Transverse colon (tissue), 4 donors: ENCODE measurements around the gene FBXL5.

Experiments used
- EP300 ChIP-seq: sonication (generic); formaldehyde crosslinking; IDR thresholded peaks from one replicate; pipeline ENCODE4 v1.6.1; 2017; ENCODE audit warnings: antibody characterized with exemption, low read depth
- POLR2A ChIP-seq: fragments of 450-650 bp; IDR thresholded peaks from one replicate; pipeline ENCODE4 v1.6.1; 2016; ENCODE audit warnings: antibody characterized with exemption, mild to moderate bottlenecking, moderate library complexity
- POLR2AphosphoS5 ChIP-seq, 3 donors: sonication (generic); formaldehyde crosslinking; IDR thresholded peaks; one replicate each; pipeline ENCODE4 v1.6.1; 2016; ENCODE audit warnings: antibody characterized with exemption in 3 of 3
- TF ChIP-seq, protein P1 (sequence below), 5 experiments: fragments of 200-600 bp in 3 of 5; fragments of 450-650 bp in 2 of 5; sonication (generic) in 3 of 5; IDR thresholded peaks; 1 replicate in 2 of 5; 2 replicates in 3 of 5; pipeline ENCODE4 v1.5.1; 2016 to 2017; ENCODE audit warnings: antibody characterized with exemption in 5 of 5, inconsistent platforms in 3 of 5, mild to moderate bottlenecking in 2 of 5, moderate library complexity in 1 of 5

DNA sequence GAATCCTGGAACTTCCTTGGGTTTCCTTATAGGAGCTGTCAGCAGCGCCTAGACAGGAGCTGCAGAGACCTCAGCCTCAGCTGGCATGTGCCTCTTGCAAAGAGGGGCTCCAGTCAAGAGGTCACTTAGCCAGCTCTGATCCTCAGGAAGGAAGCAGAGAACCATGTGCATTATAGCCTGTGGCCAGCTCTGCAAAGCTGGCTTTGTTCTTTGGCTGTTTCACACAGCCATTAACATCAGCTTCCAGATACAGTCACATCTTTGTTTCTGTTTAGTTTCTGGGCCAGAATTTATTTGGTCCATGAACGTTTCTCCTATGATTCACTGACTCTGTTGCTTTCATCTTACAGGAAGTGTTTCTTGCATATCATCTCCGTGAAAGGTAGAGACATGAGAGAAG, 93.0 kb downstream of the FBXL5 start:
- TF ChIP-seq, protein P1, sequence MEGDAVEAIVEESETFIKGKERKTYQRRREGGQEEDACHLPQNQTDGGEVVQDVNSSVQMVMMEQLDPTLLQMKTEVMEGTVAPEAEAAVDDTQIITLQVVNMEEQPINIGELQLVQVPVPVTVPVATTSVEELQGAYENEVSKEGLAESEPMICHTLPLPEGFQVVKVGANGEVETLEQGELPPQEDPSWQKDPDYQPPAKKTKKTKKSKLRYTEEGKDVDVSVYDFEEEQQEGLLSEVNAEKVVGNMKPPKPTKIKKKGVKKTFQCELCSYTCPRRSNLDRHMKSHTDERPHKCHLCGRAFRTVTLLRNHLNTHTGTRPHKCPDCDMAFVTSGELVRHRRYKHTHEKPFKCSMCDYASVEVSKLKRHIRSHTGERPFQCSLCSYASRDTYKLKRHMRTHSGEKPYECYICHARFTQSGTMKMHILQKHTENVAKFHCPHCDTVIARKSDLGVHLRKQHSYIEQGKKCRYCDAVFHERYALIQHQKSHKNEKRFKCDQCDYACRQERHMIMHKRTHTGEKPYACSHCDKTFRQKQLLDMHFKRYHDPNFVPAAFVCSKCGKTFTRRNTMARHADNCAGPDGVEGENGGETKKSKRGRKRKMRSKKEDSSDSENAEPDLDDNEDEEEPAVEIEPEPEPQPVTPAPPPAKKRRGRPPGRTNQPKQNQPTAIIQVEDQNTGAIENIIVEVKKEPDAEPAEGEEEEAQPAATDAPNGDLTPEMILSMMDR (IDR thresholded peaks at IDR 0.05), result no peak
- TF ChIP-seq POLR2A, result no peak
- TF ChIP-seq POLR2AphosphoS5 (IDR thresholded peaks at IDR 0.05), result no peak
- TF ChIP-seq EP300, result no peak
